Measurements from ENCODE around the gene HLA-DOB. TPM values are rescaled to one million over a fixed set of nuclear protein-coding genes. Genes with fewer than 3 reads are reported as not detected.

Gene HLA-DOB
- total and polyA plus RNA-seq, 2 of the 13 experiments (the other 11 are each of a cell fraction or from before 2014, with no cell fraction given), result not detected

GRCh38 chr6:32794510-32794909, 22.3 kb downstream of the HLA-DOB start:
- Histone ChIP-seq H3K27me3 (ENCODE audit: control insufficient read depth in 1 of 2, insufficient read depth in 2 of 2, low read length in 2 of 2) (peaks cover 0 to 49% of the 10 kb centered on the region in 2 experiments; a peak in 4 of 5 replicates), H3K79me2 (ENCODE audit: insufficient read depth, low read length) (no peaks in the 10 kb centered on the region), H3K4me2 (ENCODE audit: low read depth, low read length) (no peak overlapping the region), H4K20me1 (ENCODE audit: insufficient read depth, low read length) (no peaks in the 10 kb centered on the region), H3K4me3 (replicated peaks in 1 of 3; ENCODE audit: insufficient read depth in 1 of 3, low read depth in 2 of 3, low read length in 3 of 3) (no peak overlapping the region), H2AFZ (ENCODE audit: low read length) (no peak overlapping the region), H3K4me1 (ENCODE audit: insufficient read depth, low read length) (peaks cover 22% of the 10 kb centered on the region), H3K36me3 (replicated peaks in 1 of 2; ENCODE audit: control insufficient read depth in 1 of 2, insufficient read depth in 2 of 2, low read length in 2 of 2) (no peaks in the 10 kb centered on the region), H3K27ac (ENCODE audit: extremely low read length, insufficient read depth, low read length) (no peak overlapping the region), H3K9me3 (ENCODE audit: low read length) (no peaks in the 10 kb centered on the region), H3K9ac (ENCODE audit: insufficient read depth, low read depth, low read length) (no peak overlapping the region)
- ChIA-PET POLR2A (no interaction called here), CTCF (ENCODE audit: low intra/inter-chr PET ratio, low total read pairs) (no interaction called here)
- BruUV-seq (replicated peaks), result no TSS peak
- ATAC-seq (no peak), DNase-seq (ENCODE audit: low spot score) (no peak), FAIRE-seq (no peak)
- WGBS (ENCODE audit: low lambda C conversion rate), result 2% methylated on average over 2 of the region's 2 CpGs
- in situ Hi-C loops (cut with HindIII; ENCODE audit: extremely low pct_ligation_motif_present, low pct_unique_long_range_greater_than_20kb) (loop anchor here (10.0 to 25.0 kb wide), 2 partner anchors 550 to 707 kb away; no protein-coding TSS in a partner anchor), intact Hi-C loops (cut with micrococcal nuclease; ENCODE audit: unreplicated experiment) (loop anchor here (10.0 kb wide), 1 partner anchor 550 kb away; no protein-coding TSS in a partner anchor)
- TF ChIP-seq SMARCE1 (IDR thresholded peaks at IDR 0.05; ENCODE audit: borderline replicate concordance), result no peak
- no peak for TF ChIP-seq KIAA2018 (CRISPR knock-in tag; IDR thresholded peaks at IDR 0.05; ENCODE audit: borderline replicate concordance)
- TF ChIP-seq, protein P1, sequence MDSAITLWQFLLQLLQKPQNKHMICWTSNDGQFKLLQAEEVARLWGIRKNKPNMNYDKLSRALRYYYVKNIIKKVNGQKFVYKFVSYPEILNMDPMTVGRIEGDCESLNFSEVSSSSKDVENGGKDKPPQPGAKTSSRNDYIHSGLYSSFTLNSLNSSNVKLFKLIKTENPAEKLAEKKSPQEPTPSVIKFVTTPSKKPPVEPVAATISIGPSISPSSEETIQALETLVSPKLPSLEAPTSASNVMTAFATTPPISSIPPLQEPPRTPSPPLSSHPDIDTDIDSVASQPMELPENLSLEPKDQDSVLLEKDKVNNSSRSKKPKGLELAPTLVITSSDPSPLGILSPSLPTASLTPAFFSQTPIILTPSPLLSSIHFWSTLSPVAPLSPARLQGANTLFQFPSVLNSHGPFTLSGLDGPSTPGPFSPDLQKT (CRISPR knock-in tag; IDR thresholded peaks at IDR 0.05; ENCODE audit: borderline replicate concordance), result no peak
- TF ChIP-seq ZNF572 (CRISPR knock-in tag; IDR thresholded peaks at IDR 0.05), result no peak
- no peak for TF ChIP-seq ZNF549 (CRISPR knock-in tag; IDR thresholded peaks at IDR 0.05)
- no peak for TF ChIP-seq FOXK1 (CRISPR knock-in tag; IDR thresholded peaks at IDR 0.05; ENCODE audit: borderline replicate concordance, low read depth)
- TF ChIP-seq ZNF547 (CRISPR knock-in tag; IDR thresholded peaks at IDR 0.05), result no peak
- TF ChIP-seq PAF1 (CRISPR knock-in tag; IDR thresholded peaks at IDR 0.05), result no peak
- TF ChIP-seq GZF1 (CRISPR knock-in tag; IDR thresholded peaks at IDR 0.05), result no peak
- TF ChIP-seq ZIK1 (CRISPR knock-in tag; IDR thresholded peaks at IDR 0.05; ENCODE audit: borderline replicate concordance, low read depth), result no peak
- TF ChIP-seq ZNF432 (CRISPR knock-in tag; IDR thresholded peaks at IDR 0.05; ENCODE audit: borderline replicate concordance), result no peak
- TF ChIP-seq PLRG1 (conservative IDR thresholded peaks at IDR 0.05), result no peak
- no peak for TF ChIP-seq TEF (CRISPR knock-in tag; IDR thresholded peaks at IDR 0.05)
- TF ChIP-seq KMT2A (CRISPR knock-in tag; IDR thresholded peaks at IDR 0.05), result no peak
- TF ChIP-seq SRSF1 (optimal IDR thresholded peaks at IDR 0.05; ENCODE audit: low read depth, low read length), result no peak
- TF ChIP-seq RFXAP (CRISPR knock-in tag; IDR thresholded peaks at IDR 0.05; ENCODE audit: borderline replicate concordance), result no peak

All from HepG2 (cell line).